ENCODE results near the gene AGPAT4. TPM values are rescaled to one million over a fixed set of nuclear protein-coding genes. Genes with fewer than 3 reads are reported as not detected.
"Not testable (repeated sequence)": the region's sequence is repeated elsewhere in the genome, so short reads cannot be mapped to it uniquely, and the experiment has no call there.

AGPAT4 gene
- 10 to 100 TPM; 12.8 to 14.0 TPM for total RNA-seq
- long read RNA-seq, donor 1, partial matches to known transcripts: 0 of 2 reads
- long read RNA-seq, donor 1, other reads (novel, unspliced or antisense): 2 of 2 reads
- long read RNA-seq, donor 2, full-length matches to known transcripts: 5 of 7 reads
- long read RNA-seq, donor 2, partial matches to known transcripts: 0 of 7 reads
- long read RNA-seq, donor 2, other reads (novel, unspliced or antisense): 2 of 7 reads

- intact Hi-C loops (cut with DNase I): no loop called here
- DNase-seq (ENCODE audit: low spot score): no peak
Measured at GRCh38 chr6:161273752-161274487, at the start of gene AGPAT4. Gene AGPAT4, minus strand, starts transcription at chr6:161274061. Its CDS starts 41,848 bp downstream, at chr6:161232213.

DNA sequence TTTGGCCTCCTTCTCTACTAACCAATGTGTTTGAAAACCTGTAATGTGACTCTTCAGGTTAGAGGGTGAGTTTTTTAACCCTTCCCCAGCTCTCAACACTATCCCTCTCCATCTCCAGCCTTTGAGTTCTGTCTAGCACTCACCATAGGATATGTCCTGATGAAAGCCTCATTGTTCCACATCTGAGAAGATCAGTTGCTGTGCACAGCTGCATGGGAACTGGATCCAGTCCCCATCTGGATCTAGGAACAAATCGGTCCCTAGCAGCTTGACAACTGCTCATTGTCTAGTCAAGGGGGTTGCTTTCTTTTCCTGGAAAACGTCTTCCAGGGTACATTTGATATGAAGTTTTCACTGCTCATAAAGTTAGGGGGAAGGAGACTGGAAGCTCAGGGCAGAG, 45.4 kb upstream of the AGPAT4 start:
- intact Hi-C loops (cut with DNase I): no loop called here
- DNase-seq (ENCODE audit: low spot score): no peak

DNA sequence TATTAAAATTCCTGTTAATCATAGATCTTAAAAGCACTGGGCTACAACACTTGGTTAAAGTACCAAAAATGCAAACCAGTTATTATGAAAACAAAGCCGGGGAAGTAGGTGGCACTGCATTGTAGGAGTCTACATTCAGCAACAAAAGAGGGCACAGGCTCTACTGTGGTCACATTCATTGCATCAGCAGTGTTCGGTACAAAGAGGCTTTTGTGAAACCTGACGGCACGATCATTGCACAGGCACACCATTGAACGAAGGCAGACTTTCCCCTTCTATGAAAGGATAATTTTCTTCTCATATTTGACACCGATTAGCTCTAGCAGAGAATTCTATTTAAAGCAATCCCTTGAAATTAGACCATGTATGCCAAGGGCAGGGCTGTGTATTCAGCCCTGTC, 44.6 kb upstream of the AGPAT4 start:
- intact Hi-C loops (cut with DNase I): no loop called here
- DNase-seq (ENCODE audit: low spot score): no peak

- no peak for DNase-seq (ENCODE audit: low spot score)
- intact Hi-C loops (cut with DNase I): no loop called here
Measured at GRCh38 chr6:161316531-161316930, 42.7 kb upstream of the AGPAT4 start.

GRCh38 chr6:161315246-161315917, 41.5 kb upstream of the AGPAT4 start:
- DNase-seq (ENCODE audit: low spot score); intact Hi-C loops (cut with DNase I): not testable (repeated sequence)

DNA sequence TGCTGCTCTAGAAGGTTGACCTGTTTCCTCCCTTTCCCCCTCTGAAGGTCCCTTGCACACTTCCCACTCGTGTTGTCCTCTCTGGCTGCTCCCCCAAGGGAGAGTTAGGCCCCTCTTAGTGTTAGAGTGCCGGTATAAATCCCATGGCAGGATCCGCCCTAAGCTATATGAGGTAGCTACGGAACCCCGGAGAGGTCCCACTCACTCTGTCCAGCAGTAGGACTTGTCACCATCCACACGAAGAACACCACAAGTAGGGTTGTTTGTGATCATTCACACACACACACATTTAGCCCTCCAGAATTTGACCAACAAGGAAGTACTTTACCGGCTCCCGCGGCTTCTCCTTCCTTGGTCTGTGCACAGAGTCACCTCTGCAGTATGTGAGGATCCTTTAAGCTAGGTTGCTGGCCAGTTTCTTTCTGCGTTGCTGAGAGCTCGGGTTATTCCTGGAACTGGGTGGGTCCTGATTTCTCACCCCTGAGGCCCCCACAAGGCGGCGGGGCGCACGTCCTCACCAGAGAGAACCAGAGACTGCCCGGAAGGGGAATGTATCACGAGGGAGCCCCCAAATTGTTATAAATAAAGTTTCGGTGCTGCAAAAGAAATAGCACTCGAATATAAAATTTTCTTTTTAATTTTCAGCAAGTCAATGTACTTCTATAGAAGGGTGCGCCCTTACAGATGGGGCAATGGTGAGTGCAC, 40.8 kb upstream of the AGPAT4 start:
- DNase-seq (ENCODE audit: low spot score); intact Hi-C loops (cut with DNase I): not testable (repeated sequence)

GRCh38 chr6:161313940-161314509, 40.2 kb upstream of the AGPAT4 start:
- no peak for DNase-seq (ENCODE audit: low spot score)
- intact Hi-C loops (cut with DNase I): no loop called here

DNA sequence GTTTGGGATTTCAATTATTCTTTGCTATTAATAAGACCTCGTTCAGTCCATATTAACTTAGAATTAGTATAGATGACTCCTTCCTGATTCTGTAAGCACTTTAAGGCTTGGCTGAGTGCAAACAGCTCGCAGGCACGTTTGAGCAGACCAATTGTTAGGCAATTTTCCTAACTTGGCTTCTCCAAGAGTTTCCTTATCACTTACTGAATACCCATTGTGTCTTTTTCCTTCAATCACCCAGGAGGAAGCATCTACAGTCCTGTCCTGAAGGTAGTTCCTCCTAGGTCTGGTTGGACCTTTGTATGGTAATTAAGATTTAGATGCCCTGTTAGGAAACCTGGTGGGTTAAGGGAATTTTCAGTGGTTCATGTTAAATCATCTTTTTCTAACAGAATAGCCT, 39.6 kb upstream of the AGPAT4 start:
- intact Hi-C loops (cut with DNase I); DNase-seq (ENCODE audit: low spot score): not testable (repeated sequence)

DNA sequence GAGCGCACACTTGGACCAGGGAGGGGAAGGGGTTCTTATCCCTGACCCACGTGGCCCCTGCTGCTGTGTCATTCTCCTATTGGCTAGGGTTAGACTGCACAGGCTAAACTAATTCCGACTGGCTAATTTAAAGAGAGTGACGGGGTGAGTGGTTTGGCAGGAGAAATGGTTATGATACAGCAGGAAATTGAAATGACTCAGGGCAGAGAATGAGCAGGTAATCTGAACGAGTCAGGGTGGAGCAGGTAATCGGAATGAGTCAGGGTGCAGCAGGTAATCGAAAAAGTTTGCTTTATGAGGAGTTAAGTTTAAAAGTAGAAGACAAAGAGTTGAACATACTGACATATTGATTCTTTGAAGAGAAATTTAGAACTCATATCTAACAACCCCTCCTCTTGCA, 35.9 kb upstream of the AGPAT4 start:
- DNase-seq (ENCODE audit: low spot score): not testable (repeated sequence)
- intact Hi-C loops (cut with DNase I): loop anchor here in 1 of 2 donors (5.0 kb wide), 1 partner anchor 1087 kb away; no protein-coding TSS in a partner anchor

DNA sequence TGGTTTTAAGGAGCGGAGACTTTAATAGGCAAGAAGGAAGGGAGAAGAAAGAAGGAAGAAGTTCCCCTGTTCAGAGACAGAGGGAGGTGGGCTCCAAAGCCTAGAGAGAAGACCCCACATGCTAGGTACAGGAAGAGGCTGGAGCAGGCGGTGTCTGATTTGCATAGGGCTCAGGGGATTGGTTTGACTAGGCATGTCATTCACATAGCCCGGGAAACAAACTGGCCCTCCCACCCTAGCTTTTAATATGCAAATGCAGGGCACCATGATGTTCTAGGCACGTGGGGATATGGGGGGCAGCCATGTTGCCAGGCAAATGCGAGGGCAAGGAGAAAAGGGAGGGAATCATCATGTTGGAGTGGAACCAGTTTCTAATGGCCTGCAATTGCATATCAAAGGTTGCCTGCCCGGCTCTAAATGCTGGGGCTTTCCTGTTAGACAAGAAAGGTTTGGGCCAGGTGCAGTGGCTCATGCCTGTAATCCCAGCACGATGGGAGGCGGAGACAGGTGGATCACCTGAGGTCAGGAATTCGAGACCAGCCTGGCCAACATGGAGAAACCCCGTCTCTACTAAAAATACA, 34.3 kb upstream of the AGPAT4 start:
- intact Hi-C loops (cut with DNase I): loop anchor here in 1 of 2 donors (5.0 kb wide), 1 partner anchor 1086 kb away; no protein-coding TSS in a partner anchor
- no peak for DNase-seq (ENCODE audit: low spot score)

DNA sequence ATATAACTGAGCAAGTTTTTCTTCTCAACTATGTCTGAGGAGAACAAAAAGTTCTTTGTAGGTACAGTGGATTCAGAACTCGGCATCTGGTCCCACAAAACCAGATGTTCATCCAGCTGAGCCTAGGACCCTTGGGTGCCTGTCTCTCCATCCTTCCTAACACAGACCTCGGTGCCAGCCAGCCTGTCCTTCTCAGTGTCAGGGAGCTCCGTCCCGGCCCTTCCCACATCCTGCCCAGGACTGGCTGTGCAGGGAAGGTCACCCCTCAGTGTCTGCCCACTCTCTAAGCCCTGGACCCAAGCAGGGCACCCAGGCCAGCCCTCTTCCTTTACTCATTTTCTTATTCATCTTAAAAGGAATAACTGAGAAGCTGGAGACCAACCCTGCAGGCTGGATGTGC, 32.0 kb upstream of the AGPAT4 start:
- no peak for DNase-seq (ENCODE audit: low spot score)
- intact Hi-C loops (cut with DNase I): loop anchor here in 1 of 2 donors (5.0 kb wide), 1 partner anchor 1084 kb away; no protein-coding TSS in a partner anchor

DNA sequence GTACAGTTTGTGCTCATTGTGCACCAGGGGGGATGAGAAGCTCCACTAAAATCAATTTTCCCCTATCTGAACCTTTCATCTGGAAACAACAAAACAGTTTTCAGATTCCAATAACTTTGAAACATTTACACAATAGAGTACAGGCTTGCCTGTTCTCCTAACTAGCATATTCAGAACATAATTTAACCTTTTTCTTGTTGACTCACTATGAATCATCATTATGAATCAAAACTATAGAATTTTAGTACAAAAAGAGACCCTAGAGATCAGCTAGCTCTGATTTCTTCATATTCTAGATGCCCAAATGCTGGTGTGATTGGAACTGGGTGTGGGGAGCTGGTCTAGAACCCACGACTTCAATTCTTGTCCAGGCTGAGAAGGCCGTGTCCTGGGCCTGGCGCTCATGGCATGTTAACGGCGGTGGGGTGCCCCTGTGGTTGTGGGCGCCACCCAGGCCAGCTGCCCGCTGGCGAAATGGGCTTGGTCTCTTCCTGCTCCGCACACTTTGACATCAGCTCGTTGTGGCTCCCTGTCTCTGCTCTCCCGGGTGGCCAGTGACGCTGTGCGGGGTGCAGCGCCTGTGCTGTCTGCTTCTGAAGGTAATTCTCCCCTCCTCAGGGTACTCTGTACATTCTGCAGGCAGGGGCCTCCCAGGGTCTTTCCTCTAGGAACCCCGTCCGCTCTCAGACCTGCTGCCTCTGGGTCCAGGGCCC, 29.9 kb upstream of the AGPAT4 start:
- DNase-seq (ENCODE audit: low spot score): no peak
- intact Hi-C loops (cut with DNase I): no loop called here

- intact Hi-C loops (cut with DNase I): no loop called here
- no peak for DNase-seq (ENCODE audit: low spot score)
Measured at GRCh38 chr6:161302949-161303348, 29.1 kb upstream of the AGPAT4 start.

DNA sequence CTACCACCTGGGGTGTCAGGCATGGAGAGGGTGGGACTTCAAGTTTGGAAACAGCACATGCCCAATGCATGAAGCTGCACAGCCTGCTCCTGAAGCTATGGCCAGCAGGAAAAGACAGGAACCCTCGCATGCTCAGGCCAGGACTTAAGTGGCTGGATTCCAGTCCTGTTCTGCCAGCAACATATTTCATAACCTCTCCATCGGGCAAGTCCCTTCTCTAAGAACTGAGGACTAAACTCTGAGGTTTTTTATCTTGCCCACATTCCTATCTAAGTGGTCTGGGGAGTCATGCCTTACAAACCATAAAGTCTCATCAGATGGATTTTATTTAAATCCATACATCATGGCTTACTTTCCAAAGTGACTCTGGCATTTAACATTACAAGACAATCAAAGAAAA, 27.5 kb upstream of the AGPAT4 start:
- DNase-seq (ENCODE audit: low spot score): no peak
- intact Hi-C loops (cut with DNase I): no loop called here

- intact Hi-C loops (cut with DNase I): no loop called here
- DNase-seq (ENCODE audit: low spot score): no peak
Measured at GRCh38 chr6:161300823-161301222, 27.0 kb upstream of the AGPAT4 start.

DNA sequence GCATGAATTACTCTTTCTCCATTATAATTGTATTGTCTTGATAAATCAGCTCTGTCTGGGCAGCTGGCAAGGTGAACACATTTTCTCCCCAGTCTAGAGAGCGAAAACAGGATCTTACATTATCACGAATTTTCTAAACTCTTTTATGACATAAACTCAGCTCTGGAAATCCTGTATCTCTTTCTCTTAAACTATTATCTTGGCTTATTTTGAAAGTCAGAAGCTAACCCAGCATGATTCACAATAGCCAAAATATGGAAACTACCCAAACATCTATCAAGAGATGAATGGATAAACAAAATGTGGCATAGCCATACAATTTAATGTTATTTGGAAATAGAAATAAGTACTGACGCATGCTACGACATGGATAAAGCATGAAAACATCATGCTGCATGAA, 25.9 kb upstream of the AGPAT4 start:
- DNase-seq (ENCODE audit: low spot score): no peak
- intact Hi-C loops (cut with DNase I): no loop called here

- no peak for DNase-seq (ENCODE audit: low spot score)
- intact Hi-C loops (cut with DNase I): no loop called here
Measured at GRCh38 chr6:161295784-161296183, 21.9 kb upstream of the AGPAT4 start.

DNA sequence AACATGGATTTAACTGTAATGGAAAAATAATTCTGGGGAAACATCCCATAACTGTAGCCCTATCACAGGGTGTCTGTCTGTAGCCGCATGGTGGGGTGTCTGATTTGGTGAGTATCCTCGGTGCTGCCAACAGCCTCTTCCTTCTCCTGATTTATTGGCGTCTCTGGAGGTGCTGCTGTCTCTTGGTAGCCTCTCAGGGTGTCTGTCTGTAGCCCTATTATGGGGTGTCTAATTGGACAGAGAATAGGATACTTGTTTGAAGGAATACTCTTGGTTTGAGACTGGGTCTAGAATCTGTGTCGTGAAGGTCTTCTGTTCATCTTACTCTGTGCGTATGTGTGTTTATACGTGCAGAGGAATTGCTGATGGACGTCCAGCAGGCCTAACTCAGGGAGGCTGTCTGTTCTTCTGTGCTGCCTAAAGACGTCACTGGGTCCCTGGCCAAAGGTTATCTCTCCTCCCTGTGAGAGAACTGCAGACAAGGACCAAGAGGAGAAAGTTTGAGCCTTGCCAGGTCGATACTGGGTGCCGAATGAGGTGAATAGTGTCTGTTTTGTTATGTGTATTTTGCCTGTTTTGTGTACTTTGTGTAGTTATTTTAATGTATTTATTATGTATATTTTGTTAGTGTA, 18.9 kb upstream of the AGPAT4 start:
- DNase-seq (ENCODE audit: low spot score): no peak
- intact Hi-C loops (cut with DNase I): no loop called here
